Adrenal gland (tissue), 12 donors: Measurements from ENCODE around the gene ZFHX2. TPM values are rescaled to one million over a fixed set of nuclear protein-coding genes. Genes with fewer than 3 reads are reported as not detected.

ENCODE experiments used
- DNase-seq, 7 donors: peaks; one replicate each; pipeline ENCODE4 v3.0.0-alpha.2; 2019 to 2020
- H3K27ac ChIP-seq, 5 donors: fragments of 200-600 bp; sonication (generic) in 4 of 5; 1 replicate in 3 of 5; 2 replicates in 2 of 5; pipeline versions ENCODE4 v1.5.1 to v1.8.0; 2016 to 2020; ENCODE audit warnings: mild to moderate bottlenecking in 1 of 5
- H3K27me3 ChIP-seq: fragments of 200-600 bp; 2 replicates; pipeline ENCODE4 v1.8.0; 2021
- H3K36me3 ChIP-seq, 2 donors: fragments of 200-600 bp; replicated peaks in 1 of 2; 1 replicate in 1 of 2; 2 replicates in 1 of 2; pipeline versions ENCODE4 v1.5.1 to v1.8.0; 2018 to 2022
- H3K4me1 ChIP-seq, 2 donors: fragments of 200-600 bp; replicated peaks in 1 of 2; 1 replicate in 1 of 2; 2 replicates in 1 of 2; pipeline versions ENCODE4 v1.5.1 to v1.8.0; 2018 to 2021
- H3K4me3 ChIP-seq, 4 donors: fragments of 200-600 bp; sonication (generic) in 3 of 4; one replicate each; pipeline ENCODE4 v1.5.1; 2016 to 2018
- H3K9me3 ChIP-seq, 3 donors: fragments of 200-600 bp; sonication (generic) in 1 of 3; replicated peaks in 1 of 3; 1 replicate in 2 of 3; 2 replicates in 1 of 3; pipeline versions ENCODE4 v1.5.1 to v1.8.0; 2016 to 2021
- POLR2A ChIP-seq, 2 donors: fragments of 450-650 bp; IDR thresholded peaks; one replicate each; pipeline ENCODE4 v1.6.1; 2017; ENCODE audit warnings: antibody characterized with exemption in 2 of 2, mild to moderate bottlenecking in 2 of 2, moderate library complexity in 1 of 2
- WGBS, 4 donors: extraction: QIAGEN DNeasy Blood & Tissue Kit in 2 of 4; methylation state at CpG; one replicate each; pipeline versions ENCODE4 v1.1.5 to v1.1.7; 2013 to 2017; 5-methylcytosine and 5-hydroxymethylcytosine counted together
- intact Hi-C, 2 donors: fragments of 100-400 bp; cut with DNase I; formaldehyde crosslinking; loops; one replicate each; pipeline versions ENCODE4 v1.14.1 to v1.15.0; 2022 to 2023
- polyA plus RNA-seq, 3 donors: library from polyadenylated mRNA; stranded (reverse); fragments of 200-250 nt in 2 of 3; fragments of 350-450 nt in 1 of 3; fragmentation: Illumina TruSeq in 1 of 3; extraction: RNeasy Lipid Tissue Mini Kit (QIAGEN cat#74804) in 1 of 3; gene quantifications; one replicate each; pipeline ENCODE4 v1.2.3, GENCODE V29; 2013 to 2014
- total RNA-seq, 9 donors: library from RNA; depleted of rRNA in 4 of 9; stranded (reverse); fragments of >200 nt in 4 of 9; fragments of 120-200 nt in 1 of 9; fragmentation: NEBNext Ultra II Directional in 1 of 9; extraction: Animal tissue kit (Norgen Biotek cat#: 25700) in 1 of 9; gene quantifications; one replicate each; pipeline versions ENCODE4 v1.1.0 to v1.2.4, GENCODE V29; 2013 to 2023
- TF ChIP-seq, protein P1 (sequence below), 6 experiments: fragments of 450-650 bp in 4 of 6; fragments of 200-600 bp in 2 of 6; sonication (generic) in 1 of 6; IDR thresholded peaks; 1 replicate in 5 of 6; 2 replicates in 1 of 6; pipeline versions ENCODE4 v1.5.1 to v1.8.0; 2016 to 2021; ENCODE audit warnings: antibody characterized with exemption in 6 of 6, mild to moderate bottlenecking in 2 of 6, moderate library complexity in 1 of 6
- donor health status: healthy with polysubstance abuse.
- donor health status: Bipolar disorder and iron deficiency.
- donor health status: DM: yes; HTN: yes; CAD: no.
- donor health status: DM: no; HTN: no; CAD: no.
- donor health status: DM: no; HTN: no; CAD: no.
- donor health status: DM: yes; HTN: yes; CAD: no.

Gene ZFHX2
- total and polyA plus RNA-seq, 12 donors: 0.54 to 9.7 (median 2.3) TPM

- no peak overlapping the region for H3K4me3 ChIP-seq
- no peaks in the 10 kb centered on the region for H3K27me3 ChIP-seq
- no peaks in the 10 kb centered on the region for H3K36me3 ChIP-seq
- intact Hi-C loops: loop anchor here in 1 of 2 donors (5.0 kb wide), 1 partner anchor 76 kb away; no protein-coding TSS in a partner anchor
- H3K4me1 ChIP-seq: peaks cover 0 to 23% of the 10 kb centered on the region in 2 donors
- WGBS, 4 donors: 63 to 86% (median 72%) methylated on average over 2 of the region's 2 CpGs
- peak overlapping the region in 2 of 5 donors; percentile 50 to 54 for H3K27ac ChIP-seq
- H3K9me3 ChIP-seq: no peaks in the 10 kb centered on the region
- no peak for TF ChIP-seq POLR2A (IDR thresholded peaks at IDR 0.05)
- TF ChIP-seq, protein P1, sequence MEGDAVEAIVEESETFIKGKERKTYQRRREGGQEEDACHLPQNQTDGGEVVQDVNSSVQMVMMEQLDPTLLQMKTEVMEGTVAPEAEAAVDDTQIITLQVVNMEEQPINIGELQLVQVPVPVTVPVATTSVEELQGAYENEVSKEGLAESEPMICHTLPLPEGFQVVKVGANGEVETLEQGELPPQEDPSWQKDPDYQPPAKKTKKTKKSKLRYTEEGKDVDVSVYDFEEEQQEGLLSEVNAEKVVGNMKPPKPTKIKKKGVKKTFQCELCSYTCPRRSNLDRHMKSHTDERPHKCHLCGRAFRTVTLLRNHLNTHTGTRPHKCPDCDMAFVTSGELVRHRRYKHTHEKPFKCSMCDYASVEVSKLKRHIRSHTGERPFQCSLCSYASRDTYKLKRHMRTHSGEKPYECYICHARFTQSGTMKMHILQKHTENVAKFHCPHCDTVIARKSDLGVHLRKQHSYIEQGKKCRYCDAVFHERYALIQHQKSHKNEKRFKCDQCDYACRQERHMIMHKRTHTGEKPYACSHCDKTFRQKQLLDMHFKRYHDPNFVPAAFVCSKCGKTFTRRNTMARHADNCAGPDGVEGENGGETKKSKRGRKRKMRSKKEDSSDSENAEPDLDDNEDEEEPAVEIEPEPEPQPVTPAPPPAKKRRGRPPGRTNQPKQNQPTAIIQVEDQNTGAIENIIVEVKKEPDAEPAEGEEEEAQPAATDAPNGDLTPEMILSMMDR (IDR thresholded peaks at IDR 0.05): no peak
- DNase-seq: no peak
Observed at GRCh38 chr14:23547924-23548323, 3.6 kb downstream of the ZFHX2 start.

GRCh38 chr14:23546450-23547035 lies 5.0 kb downstream of the ZFHX2 start:
- H3K4me3 ChIP-seq: no peak overlapping the region
- peaks cover 0 to 18% of the 10 kb centered on the region in 2 donors for H3K4me1 ChIP-seq
- no peaks in the 10 kb centered on the region for H3K9me3 ChIP-seq
- TF ChIP-seq POLR2A (IDR thresholded peaks at IDR 0.05): no peak
- TF ChIP-seq, protein P1 (IDR thresholded peaks at IDR 0.05): no peak
- peak overlapping the region in 1 of 5 donors; percentile 28 for H3K27ac ChIP-seq
- DNase-seq: no peak
- no peaks in the 10 kb centered on the region for H3K27me3 ChIP-seq
- H3K36me3 ChIP-seq: no peaks in the 10 kb centered on the region
- WGBS, 4 donors: 64 to 80% (median 75%) methylated on average over 10 of the region's 10 CpGs
- intact Hi-C loops: loop anchor here in 1 of 2 donors (5.0 kb wide), 1 partner anchor 74 kb away; no protein-coding TSS in a partner anchor

DNA sequence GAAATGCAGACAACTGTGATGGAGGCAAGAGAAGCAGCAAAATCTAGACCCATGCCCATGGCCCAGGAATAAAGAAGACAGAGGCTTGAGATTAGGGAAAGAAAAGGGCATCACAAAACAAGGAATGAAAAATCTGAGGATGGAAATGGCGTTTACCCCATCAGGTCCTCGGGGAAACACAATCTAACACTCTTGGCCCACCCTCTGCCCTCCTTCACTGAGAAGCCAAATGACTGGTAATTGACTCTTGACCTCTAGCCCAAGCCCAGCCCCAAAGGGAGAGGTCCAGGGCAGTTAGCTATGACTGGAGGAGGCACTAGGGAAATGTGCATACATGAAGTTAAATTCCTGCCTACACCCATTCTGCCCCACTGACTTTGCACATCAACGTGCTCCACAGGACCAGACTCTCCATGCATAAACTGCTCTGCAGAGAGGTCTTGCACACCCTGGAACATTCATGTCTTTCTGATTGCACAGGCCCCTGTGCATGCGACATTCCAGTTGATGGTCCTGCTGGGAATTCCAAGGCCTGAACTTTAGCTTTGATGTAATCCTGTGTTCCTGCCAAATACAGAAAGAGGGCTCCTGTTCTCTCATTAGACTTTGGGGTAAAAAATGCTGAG lies 5.7 kb downstream of the ZFHX2 start:
- intact Hi-C loops: loop anchor here in 1 of 2 donors (5.0 kb wide), 1 partner anchor 74 kb away; no protein-coding TSS in a partner anchor
- Histone ChIP-seq H3K9me3 (no peaks in the 10 kb centered on the region), H3K4me1 (peaks cover 0 to 18% of the 10 kb centered on the region in 2 donors), H3K36me3 (no peaks in the 10 kb centered on the region), H3K27me3 (no peaks in the 10 kb centered on the region), H3K4me3 (no peak overlapping the region), H3K27ac (peak overlapping the region in 2 of 5 donors; percentile 49 to 52)
- TF ChIP-seq, protein P1 (IDR thresholded peaks at IDR 0.05): no peak
- TF ChIP-seq POLR2A (IDR thresholded peaks at IDR 0.05): no peak
- no peak for DNase-seq
- 75 to 88% (median 85%) methylated on average over 4 of the region's 4 CpGs for WGBS, 4 donors
